HG03159 (cell line): ENCODE results near the gene TNFRSF25.
"Not testable (repeated sequence)": the region's sequence is repeated elsewhere in the genome, so short reads cannot be mapped to it uniquely, and the experiment has no call there.

ENCODE experiments used
- ATAC-seq: cut with Tn5 transposase; IDR thresholded peaks from one replicate; pipeline ENCODE4 v1.9.1; 2021; ENCODE audit warnings: mild to moderate bottlenecking, moderate library complexity; ENCODE audit not compliant: unreplicated experiment

Gene TNFRSF25

DNA sequence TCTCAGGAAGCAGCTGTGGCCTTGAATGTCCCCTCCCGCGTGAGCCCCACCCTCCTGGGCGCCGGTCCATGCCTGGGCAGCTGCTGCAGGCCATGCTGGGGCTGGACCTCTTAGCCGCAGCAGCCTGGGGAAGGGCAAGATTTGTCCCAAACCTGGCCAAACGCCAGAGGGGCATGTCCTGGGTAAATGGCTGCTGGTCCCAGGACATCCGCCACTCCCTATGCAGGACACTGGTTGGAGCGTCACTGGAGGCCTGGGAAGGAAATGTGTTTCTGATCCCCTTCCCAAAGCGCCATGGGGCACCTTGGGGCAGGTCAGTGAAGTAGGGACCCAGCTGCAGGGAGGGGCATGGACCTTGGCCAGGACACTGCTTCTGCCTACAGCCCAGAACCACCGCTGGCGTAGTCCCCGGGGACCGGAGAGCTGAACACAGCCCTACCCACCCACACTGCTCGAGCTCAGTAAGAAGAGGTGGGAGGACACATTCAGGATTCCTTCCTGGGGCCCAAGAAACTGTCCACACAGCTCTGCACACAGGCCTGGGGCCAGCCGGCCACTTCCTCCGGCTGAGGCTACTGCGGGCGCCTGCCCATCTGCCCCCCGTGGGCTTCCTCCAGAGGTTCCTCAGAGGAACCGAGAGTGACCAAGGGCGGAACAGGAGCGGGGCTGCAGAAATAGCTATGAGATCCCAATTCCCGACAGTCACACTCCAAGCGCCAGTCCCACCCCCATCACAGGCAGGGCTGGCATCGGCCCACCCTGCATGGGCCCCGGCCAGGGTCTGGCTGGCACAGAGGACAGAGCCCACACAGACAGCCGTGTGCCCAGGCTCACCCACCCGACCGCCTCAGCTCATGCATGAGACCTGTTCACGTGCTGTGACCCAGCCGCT, 36.3 kb upstream of the TNFRSF25 start:
- no peak for ATAC-seq

DNA sequence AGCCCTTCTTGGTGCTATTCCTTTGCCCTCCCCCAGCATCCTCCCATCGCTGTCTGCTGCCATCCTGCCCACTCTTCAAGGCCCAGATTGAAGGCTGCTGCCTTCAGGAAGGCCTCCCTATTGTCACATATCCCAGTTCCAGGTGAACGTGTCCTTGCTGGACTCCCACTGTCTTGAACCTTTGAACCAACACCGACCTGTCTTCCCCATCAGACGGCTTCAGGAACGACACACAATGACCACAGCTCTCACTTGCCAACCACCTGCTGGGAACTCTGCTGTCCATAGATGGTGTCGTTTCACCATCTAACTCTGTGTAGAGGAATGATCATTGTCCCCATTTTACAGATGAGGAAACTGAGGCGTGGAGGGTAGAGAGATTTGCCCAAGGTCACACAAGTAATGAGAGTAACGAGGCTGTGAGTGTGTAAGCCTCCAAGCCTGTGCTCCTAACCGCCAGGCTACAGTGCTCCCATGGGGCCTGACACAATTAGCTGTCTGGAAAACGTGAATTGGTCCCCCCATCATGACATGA, 35.4 kb upstream of the TNFRSF25 start:
- ATAC-seq = no peak

DNA sequence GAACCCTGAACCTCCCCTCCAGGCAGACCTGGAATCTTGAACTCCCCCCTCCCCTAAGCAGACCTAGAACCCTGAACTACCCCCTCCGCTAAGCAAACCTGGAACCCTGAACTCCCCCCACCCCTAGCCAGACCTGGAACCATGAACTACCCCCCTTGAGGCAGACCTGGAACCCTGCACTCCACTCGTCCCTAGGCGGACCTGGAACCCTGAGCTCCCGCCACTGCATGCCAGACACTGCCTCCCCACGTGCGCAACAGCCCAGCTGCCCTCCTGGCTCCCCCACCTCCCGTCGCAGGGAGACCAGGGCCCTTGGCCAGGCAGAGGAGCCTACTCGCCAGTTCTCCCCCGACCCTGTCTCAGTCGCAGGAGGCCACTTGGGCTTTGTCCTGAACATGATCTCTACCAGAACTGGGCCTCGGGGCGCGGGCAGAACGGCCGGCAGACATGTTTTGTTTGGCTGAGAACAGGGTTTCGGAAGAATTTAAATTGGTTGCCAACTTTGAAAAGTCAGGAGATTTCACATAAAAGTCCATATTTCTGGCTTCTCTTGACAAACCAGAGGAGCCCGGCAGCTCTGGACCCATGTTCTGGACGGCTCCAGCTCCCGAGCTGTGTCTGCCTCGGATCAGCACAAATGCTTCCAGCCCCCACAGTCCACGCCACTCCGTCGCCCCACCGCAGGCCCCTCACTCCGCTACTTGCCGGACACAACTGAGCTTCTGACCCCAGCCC, 34.7 kb upstream of the TNFRSF25 start:
- ATAC-seq = no peak

DNA sequence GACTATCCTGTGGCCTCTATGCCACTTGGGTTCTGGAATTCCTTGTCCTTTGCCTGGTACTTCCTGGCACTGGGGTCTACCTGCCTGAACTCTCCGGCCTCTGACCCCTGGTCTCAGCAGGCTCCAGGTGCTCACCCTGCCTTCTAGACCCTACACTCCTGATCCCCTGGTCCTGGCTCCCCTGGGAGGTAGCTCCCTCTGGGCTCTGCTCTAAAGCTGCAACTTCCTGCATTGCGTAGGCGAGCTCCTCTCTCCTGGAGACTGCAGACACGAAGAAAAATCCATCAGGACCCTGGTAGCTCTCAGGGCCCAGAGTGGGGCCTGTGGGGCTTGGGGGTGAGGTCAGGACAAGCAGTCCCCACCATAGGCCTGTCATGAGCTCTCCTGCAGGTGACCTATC, 33.3 kb upstream of the TNFRSF25 start:
- ATAC-seq = no peak

DNA sequence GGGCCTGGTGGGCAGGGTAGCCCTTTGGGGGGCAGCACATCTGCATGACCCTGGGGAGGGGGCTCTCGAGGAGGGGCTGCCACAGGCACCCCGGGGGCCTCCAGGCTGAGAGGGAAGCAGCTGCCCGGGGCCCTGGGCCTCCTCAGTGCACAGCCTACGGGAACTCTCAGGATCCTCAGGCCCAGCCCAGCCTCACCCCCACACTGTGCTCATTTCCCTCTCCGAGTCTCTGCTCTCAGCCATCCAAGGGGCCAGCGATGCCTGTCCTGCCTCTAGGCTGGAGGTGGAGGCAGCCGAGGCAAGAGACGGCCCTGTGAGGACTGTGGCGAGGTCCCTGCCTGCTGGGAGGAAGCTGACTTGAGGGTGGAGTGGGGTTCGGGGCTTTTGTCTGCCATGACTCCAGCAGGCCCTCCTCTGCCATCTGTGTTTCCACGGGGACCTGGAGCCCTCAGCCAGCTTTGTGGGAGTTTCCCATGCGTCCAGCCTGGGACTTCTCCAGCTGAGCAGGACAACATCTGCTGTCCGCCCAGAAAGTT, 32.7 kb upstream of the TNFRSF25 start:
- no peak for ATAC-seq

DNA sequence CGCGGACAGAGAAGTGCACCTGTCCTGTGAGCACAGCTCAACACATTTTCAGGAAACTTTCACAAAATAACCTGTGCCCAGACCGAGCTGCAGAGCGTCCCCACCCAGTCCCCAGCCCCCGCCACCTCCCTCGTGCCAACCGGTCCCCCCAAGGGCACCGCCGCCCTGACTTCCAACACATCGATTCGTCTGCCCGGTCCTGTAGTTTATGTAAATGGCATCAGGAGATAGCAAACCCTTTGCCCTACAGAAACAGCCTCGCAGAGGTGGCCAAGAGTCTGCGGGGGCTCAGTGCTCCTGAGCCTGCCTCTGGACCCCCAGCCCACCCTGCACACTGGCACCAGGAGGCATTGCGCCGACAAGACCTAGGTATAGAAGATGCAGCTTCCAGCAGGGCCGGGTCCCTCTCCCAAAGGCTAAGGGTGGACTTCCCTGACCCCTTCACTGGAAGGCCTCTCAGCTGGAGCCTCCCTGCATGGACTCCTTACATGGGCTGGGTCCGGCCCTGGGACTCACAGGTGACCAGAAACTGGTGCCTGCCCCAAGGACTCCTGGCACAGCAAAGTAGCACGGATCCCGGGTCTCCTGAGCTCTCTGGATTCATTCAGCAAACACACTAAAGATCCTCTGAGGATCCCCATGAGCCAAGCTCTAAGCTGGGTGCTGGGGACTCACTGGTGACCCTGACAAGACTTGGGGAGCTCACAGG, 32.0 kb upstream of the TNFRSF25 start:
- no peak for ATAC-seq

DNA sequence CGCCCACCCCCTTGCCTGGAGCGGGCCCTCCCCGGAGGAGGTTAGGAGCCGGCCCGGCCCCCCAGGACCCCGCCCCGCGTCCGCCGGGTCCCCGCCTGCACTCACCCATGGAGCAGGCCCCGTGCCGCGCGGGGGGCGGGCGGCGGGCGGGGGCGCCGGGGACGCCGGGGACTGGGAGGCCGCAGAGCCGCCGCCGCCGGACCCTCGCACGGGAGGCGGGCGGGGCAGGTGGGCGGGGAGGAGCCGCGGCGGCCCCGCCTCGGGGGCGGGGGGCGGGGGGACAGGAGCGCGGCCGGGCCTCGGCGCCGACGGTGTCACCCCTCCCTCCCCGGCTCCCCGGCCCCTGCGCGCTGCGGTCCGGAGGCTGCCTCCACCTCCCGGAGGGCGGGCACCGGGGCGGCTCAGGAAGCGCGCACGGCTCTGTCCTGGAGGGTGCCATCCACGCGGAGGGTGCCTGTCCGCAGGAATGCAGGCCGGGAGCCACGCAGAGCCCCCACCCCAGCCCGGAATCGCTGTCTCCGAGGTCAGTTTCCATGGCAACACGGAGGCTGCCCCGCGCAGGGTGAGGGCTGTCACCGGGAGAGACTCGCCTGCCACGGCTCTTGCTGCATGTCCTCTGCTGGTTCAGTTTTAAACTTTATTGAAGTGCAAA, 31.4 kb upstream of the TNFRSF25 start:
- ATAC-seq = no peak

DNA sequence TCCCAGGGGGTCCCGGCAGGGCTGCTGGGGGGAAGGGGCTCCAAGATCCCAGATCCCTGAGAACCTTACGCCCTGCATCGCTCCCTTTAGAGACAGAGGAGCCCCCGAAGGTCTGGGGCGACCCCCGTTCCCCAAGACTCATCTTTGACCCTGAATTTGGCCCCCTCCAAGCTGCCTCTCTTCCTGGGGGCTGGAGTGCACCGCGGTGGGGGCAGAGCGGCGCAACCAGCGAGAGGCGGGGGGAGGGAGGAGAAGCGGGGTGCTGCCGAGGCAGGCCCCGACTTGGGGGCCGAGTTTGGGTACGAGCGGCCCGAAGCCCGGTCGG, 30.9 kb upstream of the TNFRSF25 start:
- ATAC-seq = no peak

DNA sequence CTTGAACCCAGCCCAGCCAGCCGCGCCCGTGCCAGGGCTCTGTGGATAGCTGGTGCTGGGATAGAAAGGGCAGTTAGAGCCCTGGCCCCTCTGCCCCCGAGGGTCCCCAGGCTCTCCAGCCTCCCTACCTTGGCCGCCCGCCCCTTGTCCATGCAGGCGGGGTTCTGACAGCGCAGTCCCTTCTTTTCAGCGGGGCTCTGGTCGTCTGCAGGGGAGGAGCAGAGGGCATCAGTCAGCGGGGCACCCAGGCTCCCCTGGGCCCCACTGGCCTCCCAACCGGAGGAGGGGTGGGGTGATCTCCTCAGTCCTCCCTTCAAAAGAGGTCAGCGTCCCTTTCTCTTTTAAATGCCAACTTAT, 30.4 kb upstream of the TNFRSF25 start:
- no peak for ATAC-seq

DNA sequence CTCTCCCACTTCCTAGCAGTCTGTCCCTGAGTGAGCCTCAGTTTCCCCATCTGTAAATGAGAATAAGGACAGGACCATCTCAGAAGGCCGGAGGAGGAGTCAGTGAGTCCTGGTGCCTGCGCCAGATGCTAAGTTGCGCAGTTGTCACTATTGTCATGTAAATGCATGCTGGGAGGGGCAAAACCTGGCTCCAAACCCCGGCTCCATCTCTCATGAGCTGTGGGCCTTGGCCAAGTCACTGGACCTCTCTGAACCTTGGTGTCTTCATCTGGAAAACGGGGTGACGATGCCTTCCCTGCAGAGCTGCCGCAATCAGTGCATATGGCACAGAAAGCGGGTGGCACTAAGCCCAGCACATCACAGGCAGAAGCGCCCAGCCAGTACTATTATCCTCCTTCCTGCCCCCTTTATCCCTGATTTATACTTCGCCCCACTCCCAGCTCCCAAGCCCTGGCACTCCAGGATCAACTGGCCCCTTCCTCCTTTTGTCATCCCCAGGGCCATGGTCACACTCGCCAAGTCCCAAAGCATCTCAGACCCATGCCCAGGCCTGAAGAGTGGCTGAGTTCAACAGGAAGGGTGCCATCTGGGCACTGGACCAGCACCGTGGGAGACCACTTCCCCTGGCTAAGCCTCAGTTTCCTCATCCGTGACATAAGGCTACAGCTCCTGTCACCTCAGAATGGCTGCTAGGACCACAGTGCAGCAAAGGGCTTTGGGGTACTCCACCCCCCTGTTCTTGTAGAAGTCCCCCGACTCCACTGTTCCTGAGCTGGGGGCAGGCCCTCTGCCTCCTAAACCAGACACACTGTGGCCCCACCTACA, 29.8 kb upstream of the TNFRSF25 start:
- ATAC-seq = no peak

DNA sequence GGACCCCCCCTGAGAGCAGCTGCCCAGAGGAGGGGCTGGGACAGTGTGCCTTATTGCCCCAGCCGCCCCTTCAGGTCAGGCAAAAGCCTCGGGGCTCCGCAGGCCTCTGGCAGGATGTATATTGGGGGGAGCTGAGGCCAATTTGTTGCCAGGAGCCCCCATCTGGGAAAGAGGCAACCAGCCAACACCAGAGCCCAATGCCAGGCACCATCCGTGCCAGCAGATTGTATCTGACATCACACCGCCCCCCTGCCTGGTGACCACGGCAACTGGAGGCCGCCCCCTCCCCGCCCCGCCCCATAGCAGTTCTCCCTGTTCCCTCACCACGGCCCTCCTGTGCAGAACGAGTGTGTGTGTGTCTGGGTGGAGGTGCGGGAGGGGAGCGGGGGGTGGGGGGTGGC, 29.1 kb upstream of the TNFRSF25 start:
- ATAC-seq = no peak

DNA sequence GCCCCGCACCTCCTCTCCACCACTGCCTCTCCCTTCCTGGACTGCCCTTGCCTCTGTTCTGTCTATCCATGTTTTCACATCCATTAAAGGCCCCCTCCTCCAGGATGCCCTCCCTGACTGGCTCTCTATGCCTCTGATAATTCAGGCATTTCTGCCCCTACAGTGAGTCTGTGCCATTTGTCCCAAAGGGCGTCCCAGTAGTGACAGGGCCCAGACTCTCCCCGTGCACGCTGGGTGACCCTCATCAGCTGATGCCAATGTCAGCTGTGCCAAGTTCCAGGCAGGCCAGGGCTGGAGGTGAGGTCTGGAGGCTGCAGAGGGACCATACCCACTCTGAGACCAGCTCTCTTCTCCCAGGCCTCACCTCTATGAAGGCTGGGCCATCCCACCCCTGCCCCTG, 28.7 kb upstream of the TNFRSF25 start:
- no peak for ATAC-seq

DNA sequence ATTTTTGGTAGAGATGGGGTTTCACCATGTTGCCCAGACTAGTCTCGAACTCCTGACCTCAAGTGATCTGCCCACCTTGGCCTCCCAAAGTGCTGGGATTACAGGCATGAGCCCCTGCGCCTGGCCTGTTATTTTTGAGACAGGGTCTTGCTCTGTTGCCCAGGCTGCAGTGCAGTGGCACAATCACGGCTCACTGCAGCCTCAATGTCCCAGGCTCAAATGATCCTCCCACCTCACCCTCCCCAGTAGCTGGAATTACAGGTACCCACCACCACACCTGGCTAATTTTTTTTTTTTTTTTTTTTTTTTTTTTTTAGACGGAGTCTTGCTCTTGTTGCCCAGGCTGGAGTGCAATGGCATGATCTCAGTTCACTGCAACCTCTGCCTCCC, 27.9 kb upstream of the TNFRSF25 start:
- ATAC-seq = not testable (repeated sequence)

DNA sequence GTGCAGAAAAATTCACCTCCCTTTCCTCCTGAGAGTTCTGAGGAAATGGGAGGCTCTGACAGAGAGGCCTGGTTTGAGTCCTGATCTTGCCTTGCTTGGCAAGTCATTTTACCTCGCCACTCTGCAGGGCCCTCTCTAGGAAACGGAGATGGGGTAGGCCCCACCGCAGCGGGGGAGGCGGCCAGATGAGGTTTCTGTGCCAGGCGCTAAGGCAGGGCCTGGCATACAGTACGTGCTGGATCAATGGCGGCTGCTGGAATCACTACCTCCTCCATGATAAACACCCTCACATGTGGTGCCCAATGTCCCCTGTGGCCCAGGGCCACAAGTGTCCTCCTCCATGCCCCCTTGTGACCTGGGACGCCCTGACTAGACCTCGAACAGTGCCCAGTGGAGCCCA, 26.0 kb upstream of the TNFRSF25 start:
- no peak for ATAC-seq

DNA sequence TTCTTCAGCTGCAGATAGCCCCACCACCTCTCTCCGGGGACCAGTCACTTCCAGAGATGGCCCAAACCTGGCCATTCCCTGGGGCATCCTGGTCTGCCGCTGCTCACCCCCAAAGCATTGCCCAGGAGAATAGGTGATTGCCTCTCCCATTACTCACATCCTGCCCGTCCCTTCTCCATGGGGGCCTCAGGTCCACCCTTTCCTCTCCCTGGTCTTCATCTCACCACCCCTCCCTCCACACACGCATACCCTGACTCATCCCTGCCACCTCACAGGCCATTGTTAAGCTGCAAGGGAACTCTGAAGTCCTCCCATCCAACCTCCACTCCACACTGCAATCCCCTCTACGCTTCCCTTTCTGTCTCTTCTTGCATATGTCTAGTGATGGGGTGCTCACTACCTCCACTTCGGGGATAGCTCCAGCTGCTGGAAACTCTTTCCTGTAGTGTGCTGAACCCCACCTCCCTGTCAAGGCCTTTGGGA, 25.5 kb upstream of the TNFRSF25 start, which contains the start of gene PLEKHG5:
Gene PLEKHG5 (minus strand): TSS at position 188 of the 483 bp plus-strand sequence. CDS start 14,096 bp downstream, outside the sequence.
- ATAC-seq = no peak

DNA sequence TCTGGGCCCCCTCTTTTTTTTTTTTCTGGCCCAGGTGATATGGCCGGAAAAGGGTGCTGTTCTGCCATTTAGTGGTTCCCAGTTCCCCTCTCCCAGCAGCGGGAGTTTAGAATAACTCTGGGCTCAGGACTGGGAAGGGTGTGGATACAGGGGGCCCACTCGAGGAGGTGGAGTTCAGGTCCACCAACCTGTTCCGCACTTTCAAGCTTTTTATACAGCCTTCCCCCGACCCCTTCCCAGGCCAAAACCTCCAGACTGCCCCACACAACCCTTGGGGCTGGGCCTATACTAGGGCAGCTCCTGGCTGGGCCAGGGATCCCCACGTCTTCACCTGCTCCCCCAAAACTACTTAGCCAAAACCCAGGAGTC, 25.1 kb upstream of the TNFRSF25 start:
- no peak for ATAC-seq

DNA sequence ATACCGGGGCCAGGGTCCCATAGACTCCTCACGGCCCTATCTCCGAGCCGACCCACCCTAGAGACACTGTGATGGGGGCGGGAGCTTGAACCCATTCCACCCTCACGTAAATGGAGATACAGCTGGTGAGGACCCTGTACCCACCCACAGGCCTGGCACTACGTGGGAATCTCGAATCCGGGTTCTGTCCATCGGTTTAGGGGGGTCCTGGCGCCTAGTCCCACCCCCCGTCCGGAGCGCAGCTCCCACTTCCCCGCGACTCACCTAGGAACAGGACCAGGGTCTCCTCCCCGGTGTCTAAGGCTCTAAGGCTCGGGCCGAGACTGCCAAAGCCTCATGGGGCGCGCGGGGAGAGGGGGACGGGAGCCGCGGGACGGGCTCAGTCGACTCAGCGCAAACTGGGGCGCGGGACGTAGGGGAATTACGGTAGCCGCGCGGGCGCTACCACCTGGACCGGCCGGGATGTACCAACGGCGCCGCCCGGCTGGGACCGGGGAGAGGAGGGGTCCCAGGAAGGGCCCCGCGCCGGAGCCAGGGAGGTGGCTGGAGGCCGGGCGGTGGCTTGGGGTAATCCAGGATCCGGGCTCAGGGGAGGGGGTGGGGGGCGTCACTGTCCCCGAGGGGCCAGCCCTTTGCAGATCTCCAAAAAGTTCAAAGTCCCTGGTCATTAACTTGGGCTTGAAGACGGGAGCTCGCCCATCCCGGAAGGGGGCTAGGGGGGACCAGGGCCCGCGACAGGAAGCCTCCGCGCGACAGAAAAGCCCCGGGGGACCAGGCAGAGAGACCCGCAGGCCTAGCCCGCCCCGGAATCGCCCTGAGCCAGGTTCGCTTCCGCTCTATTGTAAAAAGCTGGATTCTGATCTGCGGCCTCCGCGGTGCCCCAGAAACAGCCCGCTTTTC, 24.5 kb upstream of the TNFRSF25 start:
- ATAC-seq = peak; percentile 36

DNA sequence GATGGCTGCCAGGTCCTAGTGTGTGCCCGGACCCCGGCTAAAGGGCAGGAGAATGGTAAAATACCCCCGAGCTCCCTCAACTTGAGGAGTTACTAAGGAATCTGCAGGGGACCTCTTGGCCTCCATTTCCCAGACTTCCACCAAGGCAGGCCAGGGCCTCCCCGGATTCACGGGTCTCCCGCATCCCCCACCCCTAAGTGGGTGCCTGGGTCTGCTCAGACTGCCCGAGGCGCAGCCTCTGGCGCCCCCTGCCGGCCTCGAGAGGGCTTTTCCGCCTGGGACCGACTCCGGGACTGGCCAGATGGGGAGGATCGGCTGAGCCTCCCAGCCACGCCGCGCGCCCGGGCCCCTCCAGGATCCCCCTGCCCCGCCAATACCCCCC, 23.8 kb upstream of the TNFRSF25 start:
- ATAC-seq = peak; percentile 58

DNA sequence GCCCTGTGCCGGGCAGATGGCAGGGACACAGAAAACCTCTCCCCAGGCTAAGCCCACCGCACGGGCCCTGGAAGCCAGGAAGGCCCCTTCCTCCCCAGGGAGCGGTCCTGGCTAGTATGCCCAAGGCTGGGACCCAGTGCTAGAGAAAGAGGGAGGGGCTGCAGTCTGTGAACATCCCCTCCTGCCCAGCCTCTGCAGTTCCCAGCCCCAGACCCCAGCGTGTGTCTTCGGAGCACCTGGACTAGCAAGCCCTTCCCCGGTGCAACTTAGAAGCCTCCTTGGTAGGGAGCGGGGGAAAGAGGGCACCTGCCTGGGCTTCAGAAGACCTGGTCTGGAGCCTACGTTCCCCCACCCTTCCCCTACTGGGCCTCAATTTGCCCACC, 23.4 kb upstream of the TNFRSF25 start:
- no peak for ATAC-seq
